ENCODE data around the gene SLC16A4.
A peak's percentile ranks its signal among the peaks of the same experiment; 100 is the strongest.
"Not testable (repeated sequence)": the region's sequence is repeated elsewhere in the genome, so short reads cannot be mapped to it uniquely, and the experiment has no call there.

The SLC16A4 gene

GRCh38 chr1:110390692-110391245, at the start of gene SLC16A4:
Gene SLC16A4, minus strand, starts transcription at chr1:110391026. Its CDS starts 1,703 bp downstream, at chr1:110389323.
- DNase-seq (ENCODE audit: low spot score): no peak

- DNase-seq (ENCODE audit: low spot score): not testable (repeated sequence)
These were observed 49.0 kb upstream of the SLC16A4 start for GRCh38 chr1:110439873-110440272.

- DNase-seq (ENCODE audit: low spot score): no peak
These were observed 48.1 kb upstream of the SLC16A4 start for GRCh38 chr1:110438893-110439292.

- not testable (repeated sequence) for DNase-seq (ENCODE audit: low spot score)
These were observed 46.9 kb upstream of the SLC16A4 start for GRCh38 chr1:110437645-110438299.

- no peak for DNase-seq (ENCODE audit: low spot score)
These were observed 45.8 kb upstream of the SLC16A4 start for GRCh38 chr1:110436635-110437034.

- no peak for DNase-seq (ENCODE audit: low spot score)
These were observed 44.1 kb upstream of the SLC16A4 start for GRCh38 chr1:110434946-110435345.

GRCh38 chr1:110433803-110434202, 43.0 kb upstream of the SLC16A4 start:
- no peak for DNase-seq (ENCODE audit: low spot score)

- no peak for DNase-seq (ENCODE audit: low spot score)
These were observed 42.4 kb upstream of the SLC16A4 start for GRCh38 chr1:110433213-110433612.

- no peak for DNase-seq (ENCODE audit: low spot score)
These were observed 40.1 kb upstream of the SLC16A4 start for GRCh38 chr1:110430901-110431300.

- no peak for DNase-seq (ENCODE audit: low spot score)
These were observed 39.5 kb upstream of the SLC16A4 start for GRCh38 chr1:110430366-110430765.

- no peak for DNase-seq (ENCODE audit: low spot score)
These were observed 38.1 kb upstream of the SLC16A4 start for GRCh38 chr1:110428946-110429345.

- DNase-seq (ENCODE audit: low spot score): no peak
These were observed 36.0 kb upstream of the SLC16A4 start for GRCh38 chr1:110426854-110427253.

GRCh38 chr1:110425612-110426152, 34.9 kb upstream of the SLC16A4 start:
- no peak for DNase-seq (ENCODE audit: low spot score)

GRCh38 chr1:110424699-110425611, 34.1 kb upstream of the SLC16A4 start:
- no peak for DNase-seq (ENCODE audit: low spot score)

- no peak for DNase-seq (ENCODE audit: low spot score)
These were observed 30.3 kb upstream of the SLC16A4 start for GRCh38 chr1:110420874-110421793.

GRCh38 chr1:110420023-110420662, 29.3 kb upstream of the SLC16A4 start:
- no peak for DNase-seq (ENCODE audit: low spot score)

GRCh38 chr1:110418729-110419128, 27.9 kb upstream of the SLC16A4 start:
- no peak for DNase-seq (ENCODE audit: low spot score)

- DNase-seq (ENCODE audit: low spot score): not testable (repeated sequence)
These were observed 22.2 kb upstream of the SLC16A4 start for GRCh38 chr1:110413045-110413444.

GRCh38 chr1:110412576-110412975, 21.8 kb upstream of the SLC16A4 start:
- peak; percentile 67 for DNase-seq (ENCODE audit: low spot score)

- no peak for DNase-seq (ENCODE audit: low spot score)
These were observed 20.4 kb upstream of the SLC16A4 start for GRCh38 chr1:110411173-110411735.

- no peak for DNase-seq (ENCODE audit: low spot score)
These were observed 18.5 kb upstream of the SLC16A4 start for GRCh38 chr1:110409316-110409715.
